Ovary (tissue), 9 donors: Measurements from ENCODE around the gene C16orf96. TPM values are rescaled to one million over a fixed set of nuclear protein-coding genes. Genes with fewer than 3 reads are reported as not detected.

Experiments used
- DNase-seq, 5 donors: peaks; one replicate each; pipeline ENCODE4 v3.0.0-alpha.2; 2019 to 2020
- H3K27ac ChIP-seq, 2 donors: fragments of 200-600 bp; one replicate each; pipeline versions ENCODE4 v1.5.1 to v1.8.0; 2019 to 2022
- H3K27me3 ChIP-seq: fragments of 200-600 bp; one replicate; pipeline ENCODE4 v1.8.0; 2022
- H3K36me3 ChIP-seq: fragments of 200-600 bp; sonication (generic); one replicate; pipeline ENCODE4 v1.5.1; 2019
- H3K4me1 ChIP-seq: one replicate; pipeline ENCODE4 v1.8.1; 2013; ENCODE audit warnings: mild to moderate bottlenecking, moderate library complexity; ENCODE audit not compliant: insufficient read depth
- H3K4me3 ChIP-seq: fragments of 200-600 bp; sonication (generic); one replicate; pipeline ENCODE4 v1.5.1; 2017
- H3K9me3 ChIP-seq, 2 donors: fragments of 200-600 bp in 1 of 2; sonication (generic) in 1 of 2; one replicate each; pipeline versions ENCODE4 v1.5.1 to v1.8.1; 2013 to 2019; ENCODE audit warnings: mild to moderate bottlenecking in 1 of 2, moderate library complexity in 1 of 2
- EP300 ChIP-seq: sonication (generic); formaldehyde crosslinking; IDR thresholded peaks from one replicate; pipeline ENCODE4 v1.6.1; 2017; ENCODE audit warnings: antibody characterized with exemption
- POLR2A ChIP-seq: fragments of 450-650 bp; IDR thresholded peaks from one replicate; pipeline ENCODE4 v1.6.1; 2017; ENCODE audit warnings: antibody characterized with exemption, mild to moderate bottlenecking, moderate library complexity
- WGBS, 3 donors: extraction: QIAGEN DNeasy Blood & Tissue Kit in 1 of 3; methylation state at CpG; one replicate each; pipeline versions ENCODE4 v1.1.5 to v1.1.7; 2013 to 2017; 5-methylcytosine and 5-hydroxymethylcytosine counted together
- intact Hi-C, 4 donors: fragments of 100-400 bp; cut with DNase I; formaldehyde crosslinking; loops; one replicate each; pipeline versions ENCODE4 v1.11.0 to v1.15.1; 2022 to 2023
- polyA plus RNA-seq, 2 donors: library from polyadenylated mRNA; stranded (reverse); fragments of 200-250 nt in 1 of 2; fragments of 350-450 nt in 1 of 2; fragmentation: Illumina TruSeq in 1 of 2; extraction: RNeasy Lipid Tissue Mini Kit (QIAGEN cat#74804) in 1 of 2; gene quantifications; one replicate each; pipeline ENCODE4 v1.2.3, GENCODE V29; 2013 to 2014
- small RNA-seq: library from RNA; depleted of rRNA; stranded (forward); fragments of <200 nt; gene quantifications from one replicate; pipeline ENCODE3, GENCODE V24; 2016
- total RNA-seq, 7 donors: library from RNA; depleted of rRNA in 2 of 7; stranded (reverse); fragments of >200 nt in 2 of 7; fragmentation: NEBNext Ultra II Directional in 3 of 7; extraction: Animal tissue kit (Norgen Biotek cat#: 25700) in 3 of 7; gene quantifications; one replicate each; pipeline versions ENCODE4 v1.1.0 to v1.2.4, GENCODE V29; 2016 to 2023
- TF ChIP-seq, protein P1 (sequence below), 3 donors: fragments of 450-650 bp in 2 of 3; fragments of 200-600 bp in 1 of 3; IDR thresholded peaks; one replicate each; pipeline versions ENCODE4 v1.5.1 to v1.8.0; 2016 to 2022; ENCODE audit warnings: antibody characterized with exemption in 3 of 3, mild to moderate bottlenecking in 1 of 3
- donor health status: DM: no; HTN: no; CAD: no; lungs with moderate emphysema.
- donor health status: DM: no; HTN: no; CAD: no.
- donor health status: Bipolar disorder and iron deficiency.
- donor health status: DM: yes; HTN: yes; CAD: no.
- donor health status: DM: no; HTN: no; CAD: no.
- donor health status: DM: yes; HTN: yes; CAD: no.

C16orf96 gene
- total and polyA plus RNA-seq, 9 donors, result 0.07 to 0.30 (median 0.12) TPM

DNA sequence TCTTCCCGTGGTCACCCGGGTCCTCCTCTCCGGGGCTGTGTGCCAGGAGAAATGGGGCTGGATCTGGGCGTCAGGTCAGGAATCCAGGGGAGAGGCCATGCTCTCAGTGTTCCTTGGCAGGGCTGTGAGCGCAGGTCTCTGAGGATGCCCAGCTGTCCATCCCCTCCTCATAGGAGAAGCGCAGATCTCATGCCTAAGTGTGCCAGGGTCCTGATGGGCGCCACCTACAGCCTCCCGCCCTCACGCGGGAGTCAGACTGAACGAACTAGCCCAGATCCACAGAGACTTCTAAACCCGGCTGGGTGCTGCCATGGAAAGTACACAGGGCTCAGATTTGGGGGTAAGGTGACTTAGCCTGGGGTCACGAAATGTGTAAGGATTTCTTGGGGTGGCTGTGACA, 92.8 kb downstream of the C16orf96 start:
- Histone ChIP-seq H3K27ac (no peak overlapping the region), H3K4me1 (no peaks in the 10 kb centered on the region), H3K9me3 (no peaks in the 10 kb centered on the region), H3K4me3 (no peak overlapping the region), H3K36me3 (no peaks in the 10 kb centered on the region), H3K27me3 (no peaks in the 10 kb centered on the region)
- TF ChIP-seq POLR2A (no peak), EP300 (no peak)
- TF ChIP-seq, protein P1, sequence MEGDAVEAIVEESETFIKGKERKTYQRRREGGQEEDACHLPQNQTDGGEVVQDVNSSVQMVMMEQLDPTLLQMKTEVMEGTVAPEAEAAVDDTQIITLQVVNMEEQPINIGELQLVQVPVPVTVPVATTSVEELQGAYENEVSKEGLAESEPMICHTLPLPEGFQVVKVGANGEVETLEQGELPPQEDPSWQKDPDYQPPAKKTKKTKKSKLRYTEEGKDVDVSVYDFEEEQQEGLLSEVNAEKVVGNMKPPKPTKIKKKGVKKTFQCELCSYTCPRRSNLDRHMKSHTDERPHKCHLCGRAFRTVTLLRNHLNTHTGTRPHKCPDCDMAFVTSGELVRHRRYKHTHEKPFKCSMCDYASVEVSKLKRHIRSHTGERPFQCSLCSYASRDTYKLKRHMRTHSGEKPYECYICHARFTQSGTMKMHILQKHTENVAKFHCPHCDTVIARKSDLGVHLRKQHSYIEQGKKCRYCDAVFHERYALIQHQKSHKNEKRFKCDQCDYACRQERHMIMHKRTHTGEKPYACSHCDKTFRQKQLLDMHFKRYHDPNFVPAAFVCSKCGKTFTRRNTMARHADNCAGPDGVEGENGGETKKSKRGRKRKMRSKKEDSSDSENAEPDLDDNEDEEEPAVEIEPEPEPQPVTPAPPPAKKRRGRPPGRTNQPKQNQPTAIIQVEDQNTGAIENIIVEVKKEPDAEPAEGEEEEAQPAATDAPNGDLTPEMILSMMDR (IDR thresholded peaks at IDR 0.05), result no peak
- intact Hi-C loops, result no loop called here
- DNase-seq, result no peak
- WGBS, 3 donors, result 94 to 95% (median 94%) methylated on average over 13 of the region's 13 CpGs

- no peak overlapping the region for H3K27ac ChIP-seq
- no peaks in the 10 kb centered on the region for H3K27me3 ChIP-seq
- H3K4me3 ChIP-seq, result no peak overlapping the region
- H3K4me1 ChIP-seq, result no peaks in the 10 kb centered on the region
- 93% methylated on average over 25 of the region's 25 CpGs for WGBS, 3 donors
- TF ChIP-seq EP300 (no peak), POLR2A (no peak)
- TF ChIP-seq, protein P1 (IDR thresholded peaks at IDR 0.05), result no peak
- intact Hi-C loops, result no loop called here
- no peaks in the 10 kb centered on the region for H3K36me3 ChIP-seq
- no peaks in the 10 kb centered on the region for H3K9me3 ChIP-seq
- no peak for DNase-seq
Observed at GRCh38 chr16:4649744-4650442, 93.8 kb downstream of the C16orf96 start.

Small RNA genes within 50 kb of the gene (small RNA-seq; reads per million reads assigned to genes)
- gene RN7SL850P, result not detected

Other genes starting within 250 kb of the C16orf96 start
- gene GLIS2, start 240.3 kb upstream of the C16orf96 start, total RNA-seq, result 10 to 100 TPM in 5 of 7 donors, 1 to 10 TPM in 2; 5.1 to 79.5 (median 49.8) TPM
- gene GLIS2, start 240.3 kb upstream of the C16orf96 start, polyA plus RNA-seq, result 10 to 100 TPM in 1 of 2 donors, 1 to 10 TPM in 1; 1.6 to 24.6 TPM
- 10 to 100 TPM; 24.0 to 47.2 (median 35.7) TPM for gene PAM16, start 205.0 kb upstream of the C16orf96 start, total RNA-seq
- gene PAM16, start 205.0 kb upstream of the C16orf96 start, polyA plus RNA-seq, result 10 to 100 TPM; 18.5 to 42.2 TPM
- 10 to 100 TPM; 19.8 to 49.5 (median 43.5) TPM for gene VASN, start 184.5 kb upstream of the C16orf96 start, total RNA-seq
- 10 to 100 TPM in 1 of 2 donors, 1 to 10 TPM in 1; 2.4 to 47.6 TPM for gene VASN, start 184.5 kb upstream of the C16orf96 start, polyA plus RNA-seq
- gene CORO7, start 139.7 kb upstream of the C16orf96 start, total RNA-seq, result 10 to 100 TPM in 6 of 7 donors, 1 to 10 TPM in 1; 7.6 to 29.5 (median 19.5) TPM
- 1 to 10 TPM; 1.3 to 9.7 TPM for gene CORO7, start 139.7 kb upstream of the C16orf96 start, polyA plus RNA-seq
- 10 to 100 TPM; 32.5 to 47.0 (median 39.0) TPM for gene DNAJA3, start 130.5 kb upstream of the C16orf96 start, total RNA-seq
- gene DNAJA3, start 130.5 kb upstream of the C16orf96 start, polyA plus RNA-seq, result 10 to 100 TPM; 26.4 to 35.0 TPM
- gene NMRAL1, start 81.7 kb upstream of the C16orf96 start, total RNA-seq, result 10 to 100 TPM; 41.7 to 72.7 (median 51.5) TPM
- gene NMRAL1, start 81.7 kb upstream of the C16orf96 start, polyA plus RNA-seq, result 10 to 100 TPM; 15.0 to 56.5 TPM
- gene HMOX2, start 79.9 kb upstream of the C16orf96 start, total RNA-seq, result 10 to 100 TPM; 25.0 to 40.5 (median 31.6) TPM
- 10 to 100 TPM; 29.5 to 73.3 TPM for gene HMOX2, start 79.9 kb upstream of the C16orf96 start, polyA plus RNA-seq
- 10 to 100 TPM; 14.6 to 55.1 (median 41.4) TPM for gene CDIP1, start 17.6 kb upstream of the C16orf96 start, total RNA-seq
- 10 to 100 TPM; 19.1 to 24.5 TPM for gene CDIP1, start 17.6 kb upstream of the C16orf96 start, polyA plus RNA-seq
- gene UBALD1, start 58.5 kb downstream of the C16orf96 start, total RNA-seq, result 10 to 100 TPM in 6 of 7 donors, 1 to 10 TPM in 1; 9.3 to 39.5 (median 21.4) TPM
- gene UBALD1, start 58.5 kb downstream of the C16orf96 start, polyA plus RNA-seq, result 10 to 100 TPM in 1 of 2 donors, under 1 TPM in 1; 0.43 to 24.0 TPM
- 10 to 100 TPM; 23.2 to 94.2 (median 64.6) TPM for gene MGRN1, start 68.5 kb downstream of the C16orf96 start, total RNA-seq
- 10 to 100 TPM; 21.5 to 27.9 TPM for gene MGRN1, start 68.5 kb downstream of the C16orf96 start, polyA plus RNA-seq
- gene NUDT16L1, start 137.2 kb downstream of the C16orf96 start, total RNA-seq, result 10 to 100 TPM; 19.4 to 33.1 (median 28.0) TPM
- 10 to 100 TPM in 1 of 2 donors, 1 to 10 TPM in 1; 8.1 to 33.6 TPM for gene NUDT16L1, start 137.2 kb downstream of the C16orf96 start, polyA plus RNA-seq
- 10 to 100 TPM; 19.8 to 37.4 (median 32.3) TPM for gene ANKS3, start 177.9 kb downstream of the C16orf96 start, total RNA-seq
- 10 to 100 TPM in 1 of 2 donors, 1 to 10 TPM in 1; 6.7 to 26.0 TPM for gene ANKS3, start 177.9 kb downstream of the C16orf96 start, polyA plus RNA-seq
- 1 to 10 TPM in 6 of 7 donors, under 1 TPM in 1; 0.48 to 9.1 (median 1.5) TPM for gene DNAAF8, start 178.2 kb downstream of the C16orf96 start, total RNA-seq
- 1 to 10 TPM in 1 of 2 donors, under 1 TPM in 1; 0.35 to 1.2 TPM for gene DNAAF8, start 178.2 kb downstream of the C16orf96 start, polyA plus RNA-seq
- gene ZNF500, start 210.8 kb downstream of the C16orf96 start, total RNA-seq, result 10 to 100 TPM; 10.1 to 27.7 (median 22.1) TPM
- gene ZNF500, start 210.8 kb downstream of the C16orf96 start, polyA plus RNA-seq, result 10 to 100 TPM in 1 of 2 donors, 1 to 10 TPM in 1; 4.7 to 22.3 TPM
- gene SEPTIN12, start 232.0 kb downstream of the C16orf96 start, total RNA-seq, result under 1 TPM in 1 of 7 donors, not detected in 6; 0.32 TPM
- not detected for gene SEPTIN12, start 232.0 kb downstream of the C16orf96 start, polyA plus RNA-seq
- gene SMIM22, start 239.0 kb downstream of the C16orf96 start, total RNA-seq, result 10 to 100 TPM in 2 of 7 donors, 1 to 10 TPM in 2, not detected in 3; 1.5 to 30.9 (median 7.8) TPM
- gene SMIM22, start 239.0 kb downstream of the C16orf96 start, polyA plus RNA-seq, result not detected
- gene ROGDI, start 246.3 kb downstream of the C16orf96 start, total RNA-seq, result 10 to 100 TPM in 6 of 7 donors, 1 to 10 TPM in 1; 6.0 to 31.9 (median 25.0) TPM
- gene ROGDI, start 246.3 kb downstream of the C16orf96 start, polyA plus RNA-seq, result 10 to 100 TPM in 1 of 2 donors, 1 to 10 TPM in 1; 9.2 to 17.3 TPM